K562 (cell line): ENCODE results near the gene GGA3. TPM values are rescaled to one million over a fixed set of nuclear protein-coding genes. Genes with fewer than 3 reads are reported as not detected.
A peak's percentile ranks its signal among the peaks of the same experiment; 100 is the strongest.

Experiments used
- CTCF ChIP-seq, 3 experiments: IDR thresholded peaks in 2 of 3; conservative IDR thresholded peaks in 1 of 3; 2 replicates each; pipeline ENCODE4 v1.5.1; 2011 to 2012; ENCODE audit warnings: low read length in 3 of 3, mild to moderate bottlenecking in 3 of 3, control low read depth in 2 of 3, improper control_type of control experiment in 1 of 3, inconsistent platforms in 1 of 3, low read depth in 1 of 3, mixed read lengths in 1 of 3, moderate library complexity in 1 of 3; ENCODE audit not compliant: insufficient read depth in 2 of 3
- E2F8 ChIP-seq: fragments of 450-650 bp; IDR thresholded peaks from 2 replicates; pipeline ENCODE4 v1.7.1; 2018; ENCODE audit warnings: mild to moderate bottlenecking, low read depth; ENCODE audit not compliant: partially characterized antibody
- ETV6 ChIP-seq, 3 experiments: fragments of 150-350 bp in 1 of 3; sonication (generic) in 1 of 3; formaldehyde crosslinking in 1 of 3; IDR thresholded peaks; 2 replicates each; pipeline versions ENCODE4 v1.6.1 to v1.8.0; 2014 to 2022; ENCODE audit warnings: borderline replicate concordance in 2 of 3, low read depth in 2 of 3, antibody characterized with exemption in 1 of 3, low read length in 1 of 3, mild to moderate bottlenecking in 1 of 3, missing genetic modification reagents in 1 of 3
- FIP1L1 ChIP-seq: fragments of 200-400 bp; formaldehyde crosslinking; IDR thresholded peaks from 2 replicates; pipeline ENCODE4 v1.6.1; 2018; ENCODE audit warnings: mild to moderate bottlenecking, low read depth, low read length; ENCODE audit not compliant: poor library complexity, severe bottlenecking
- FOXA3 ChIP-seq, 2 experiments: fragments of 450-650 bp in 1 of 2; sonication (generic) in 1 of 2; formaldehyde crosslinking; IDR thresholded peaks in 1 of 2; conservative IDR thresholded peaks in 1 of 2; 2 replicates each; pipeline versions ENCODE4 v1.4.0 to v1.8.0; 2020 to 2022; ENCODE audit warnings: mild to moderate bottlenecking in 2 of 2, missing genetic modification reagents in 1 of 2
- GTF2E2 ChIP-seq: fragments of 200-800 bp; sonication (Bioruptor generic); IDR thresholded peaks from 2 replicates; pipeline ENCODE4 v1.6.1; 2016; ENCODE audit warnings: missing genetic modification characterization, missing compliant biosample characterization
- HDAC2 ChIP-seq: fragments of 450-650 bp; IDR thresholded peaks from 2 replicates; pipeline ENCODE4 v1.6.1; 2016; ENCODE audit warnings: mild to moderate bottlenecking
- LARP7 ChIP-seq: fragments of 450-650 bp; IDR thresholded peaks from 2 replicates; pipeline ENCODE4 v1.6.1; 2016
- MTA2 ChIP-seq: fragments of 450-650 bp; IDR thresholded peaks from 2 replicates; pipeline ENCODE4 v1.6.1; 2016; ENCODE audit warnings: low read depth
- MTA3 ChIP-seq: fragments of 450-650 bp; formaldehyde crosslinking; IDR thresholded peaks from 2 replicates; pipeline ENCODE4 v1.6.1; 2017; ENCODE audit warnings: mild to moderate bottlenecking, borderline replicate concordance
- POLR2G ChIP-seq: fragments of 200-400 bp; formaldehyde crosslinking; IDR thresholded peaks from 2 replicates; pipeline ENCODE4 v1.6.1; 2017; ENCODE audit warnings: low read depth, mild to moderate bottlenecking, antibody characterized with exemption, low read length, moderate library complexity
- RBM22 ChIP-seq: fragments of 200-400 bp; formaldehyde crosslinking; IDR thresholded peaks from 2 replicates; pipeline ENCODE4 v1.6.1; 2018; ENCODE audit warnings: low read length, low read depth; ENCODE audit not compliant: poor library complexity, severe bottlenecking
- RNF219 ChIP-seq: fragments of 250-450 bp; sonication (Bioruptor Pico); IDR thresholded peaks from 2 replicates; pipeline ENCODE4 v1.5.0; 2022; ENCODE audit warnings: mild to moderate bottlenecking
- TEAD4 ChIP-seq, 2 experiments: sonication (generic) in 1 of 2; formaldehyde crosslinking in 1 of 2; IDR thresholded peaks; 2 replicates each; pipeline versions ENCODE4 v1.6.1 to v1.8.0; 2012 to 2022; ENCODE audit warnings: borderline replicate concordance in 1 of 2, inconsistent platforms in 1 of 2, low read length in 1 of 2, mild to moderate bottlenecking in 1 of 2, missing genetic modification reagents in 1 of 2
- ZFP91 ChIP-seq: sonication (generic); formaldehyde crosslinking; IDR thresholded peaks from 2 replicates; pipeline ENCODE4 v1.8.0; 2022; ENCODE audit warnings: mild to moderate bottlenecking, missing genetic modification reagents
- ZNF239 ChIP-seq: fragments of 250-450 bp; sonication (Bioruptor Pico); IDR thresholded peaks from 2 replicates; pipeline ENCODE4 v1.4.0; 2020; ENCODE audit warnings: mild to moderate bottlenecking
- ZNF75A ChIP-seq: fragments of 450-650 bp; formaldehyde crosslinking; IDR thresholded peaks from 2 replicates; pipeline ENCODE4 v1.4.0; 2020; ENCODE audit warnings: mild to moderate bottlenecking
- polyA plus RNA-seq, 8 experiments: library from polyadenylated mRNA; depleted of rRNA in 4 of 8; stranded (reverse) in 5 of 8; unstranded in 3 of 8; fragments of >200 nt; fragmentation: Nextera tagmentation in 2 of 8; fragmentation: Illumina TruSeq in 1 of 8; extraction: Ambion mirVana in 2 of 8; extraction: Trizol in 1 of 8; gene quantifications; 2 replicates each; pipeline versions ENCODE4 v1.2.1 to v1.2.3, GENCODE V29; 2011 to 2014; ENCODE audit warnings: inconsistent platforms in 1 of 8, missing spikeins in 1 of 8
- total RNA-seq, 7 experiments: library from RNA; depleted of rRNA in 6 of 7; stranded (reverse); fragments of >200 nt in 6 of 7; fragmentation: Illumina TruSeq in 2 of 7; extraction: Trizol in 2 of 7; gene quantifications; 2 replicates each; pipeline versions ENCODE4 v1.2.1 to v1.2.3, GENCODE V29; 2011 to 2021; ENCODE audit warnings: low replicate concordance in 1 of 7

Gene GGA3
- total and polyA plus RNA-seq, 9 of the 15 experiments (the other 6 are each of a cell fraction or from before 2014, with no cell fraction given) = 5.7 to 64.9 (median 25.4) TPM

- peak; percentile 99 to 100 (median 99) for TF ChIP-seq CTCF (IDR thresholded peaks at IDR 0.05 in 2 of 3, conservative IDR thresholded peaks at IDR 0.05 in 1 of 3; ENCODE audit: insufficient read depth in 2 of 3, low read depth in 1 of 3, low read length in 3 of 3)
- TF ChIP-seq TEAD4 (IDR thresholded peaks at IDR 0.05; ENCODE audit: low read length) = 0 out of 2 replicates have a peak, but pooled peaks have one; percentile 43
- no peak for TF ChIP-seq TEAD4 (CRISPR knock-in tag; IDR thresholded peaks at IDR 0.05; ENCODE audit: borderline replicate concordance)
- TF ChIP-seq FIP1L1 = peak; percentile 38
- TF ChIP-seq ZFP91 (CRISPR knock-in tag) = no peak
- TF ChIP-seq MTA2 = no peak
- TF ChIP-seq ZNF239 (CRISPR knock-in tag) = no peak
- TF ChIP-seq E2F8 = peak; percentile 64
- TF ChIP-seq RBM22 = peak; percentile 30
- no peak for TF ChIP-seq FOXA3 (CRISPR knock-in tag; conservative IDR thresholded peaks at IDR 0.05 in 1 of 2, IDR thresholded peaks at IDR 0.05 in 1 of 2)
- no peak for TF ChIP-seq GTF2E2 (tag)
- peak; percentile 67 for TF ChIP-seq POLR2G
- TF ChIP-seq RNF219 (CRISPR knock-in tag) = no peak
- no peak for TF ChIP-seq LARP7
- TF ChIP-seq ZNF75A = no peak
- 0 out of 2 replicates have a peak, but pooled peaks have one; percentile 24 for TF ChIP-seq HDAC2
- TF ChIP-seq ETV6 (IDR thresholded peaks at IDR 0.05; ENCODE audit: borderline replicate concordance in 1 of 2, low read depth in 2 of 2, low read length in 1 of 2) = no peak
- TF ChIP-seq ETV6 (CRISPR knock-in tag; IDR thresholded peaks at IDR 0.05; ENCODE audit: borderline replicate concordance) = no peak
- TF ChIP-seq MTA3 = 0 out of 2 replicates have a peak, but pooled peaks have one; percentile 79
These were observed 20.8 kb downstream of the GGA3 start (continued) for GRCh38 chr17:75240394-75241142.
